K562 (cell line): ENCODE measurements around the gene PDZD2. TPM values are rescaled to one million over a fixed set of nuclear protein-coding genes. Genes with fewer than 3 reads are reported as not detected.

Source experiments
- PATZ1 ChIP-seq: fragments of 250-450 bp; sonication (Bioruptor Pico); IDR thresholded peaks from 2 replicates; pipeline ENCODE4 v1.5.0; 2020; ENCODE audit warnings: mild to moderate bottlenecking, borderline replicate concordance
- SAFB2 ChIP-seq: fragments of 200-400 bp; formaldehyde crosslinking; IDR thresholded peaks from 2 replicates; pipeline ENCODE4 v1.6.1; 2018; ENCODE audit warnings: borderline replicate concordance, low read length, low read depth, moderate library complexity; ENCODE audit not compliant: severe bottlenecking
- ZMIZ1 ChIP-seq, 2 experiments: fragments of 150-350 bp in 1 of 2; IDR thresholded peaks; 2 replicates each; pipeline ENCODE4 v1.6.1; 2012 to 2016; ENCODE audit warnings: low read depth in 2 of 2, low read length in 2 of 2, mild to moderate bottlenecking in 1 of 2, moderate library complexity in 1 of 2
- ZNF224 ChIP-seq: sonication (generic); formaldehyde crosslinking; IDR thresholded peaks from 2 replicates; pipeline ENCODE4 v1.8.0; 2022; ENCODE audit warnings: mild to moderate bottlenecking, missing genetic modification reagents
- polyA plus RNA-seq, 8 experiments: library from polyadenylated mRNA; depleted of rRNA in 4 of 8; stranded (reverse) in 5 of 8; unstranded in 3 of 8; fragments of >200 nt; fragmentation: Nextera tagmentation in 2 of 8; fragmentation: Illumina TruSeq in 1 of 8; extraction: Ambion mirVana in 2 of 8; extraction: Trizol in 1 of 8; gene quantifications; 2 replicates each; pipeline versions ENCODE4 v1.2.1 to v1.2.3, GENCODE V29; 2011 to 2014; ENCODE audit warnings: inconsistent platforms in 1 of 8, missing spikeins in 1 of 8
- total RNA-seq, 7 experiments: library from RNA; depleted of rRNA in 6 of 7; stranded (reverse); fragments of >200 nt in 6 of 7; fragmentation: Illumina TruSeq in 2 of 7; extraction: Trizol in 2 of 7; gene quantifications; 2 replicates each; pipeline versions ENCODE4 v1.2.1 to v1.2.3, GENCODE V29; 2011 to 2021; ENCODE audit warnings: low replicate concordance in 1 of 7

The PDZD2 gene
- total and polyA plus RNA-seq, 9 of the 15 experiments (the other 6 are each of a cell fraction or from before 2014, with no cell fraction given), result 0.02 to 0.08 (median 0.04) TPM; not detected in 6

GRCh38 chr5:31850981-31851689, 212.2 kb downstream of the PDZD2 start (continued):
- TF ChIP-seq ZMIZ1 (IDR thresholded peaks at IDR 0.05; ENCODE audit: low read depth in 2 of 2, low read length in 2 of 2) (no peak), PATZ1 (no peak), ZNF224 (no peak), SAFB2 (no peak)
